IMR-90 (cell line): ENCODE data around the gene XPC. TPM values are rescaled to one million over a fixed set of nuclear protein-coding genes. Genes with fewer than 3 reads are reported as not detected.

Experiments used
- ATAC-seq: fragments of 200-7000 bp; cut with Tn5 transposase; 2 replicates; pipeline ENCODE4 v1.9.1; 2020; ENCODE audit warnings: low read depth, mild to moderate bottlenecking, moderate library complexity
- BruUV-seq: library from RNA; stranded (reverse); fragments of 400-500 nt; replicated peaks from 2 replicates; lab custom pipeline; 2021; lab: Mats Ljungman, UMichigan
- CTCF ChIA-PET: fragments of 300-600 bp; formaldehyde crosslinking; extraction: SDS; loops from one replicate; lab custom pipeline; 2021; ENCODE audit warnings: antibody characterized with exemption; lab: Yijun Ruan, JAX
- POLR2A ChIA-PET: fragments of 300-600 bp; sonication (Branson Sonifier 250); formaldehyde crosslinking; loops from one replicate; lab custom pipeline; 2022; ENCODE audit warnings: antibody characterized with exemption; ENCODE audit not compliant: unreplicated experiment; lab: Charles Lee
- DNase-seq: peaks from one replicate; pipeline ENCODE4 v3.0.0; 2013
- H2AFZ ChIP-seq: replicated peaks from 2 replicates; pipeline ENCODE3; 2013; ENCODE audit warnings: low read length, mild to moderate bottlenecking; ENCODE audit not compliant: poor library complexity
- H2AK5ac ChIP-seq: 2 replicates; pipeline ENCODE4 v1.6.1; 2013; ENCODE audit warnings: low read depth, low read length, inconsistent platforms
- H2AK9ac ChIP-seq: replicated peaks from 2 replicates; pipeline ENCODE3; 2013; ENCODE audit warnings: mild to moderate bottlenecking, low read depth, low read length, moderate library complexity; ENCODE audit not compliant: poor library complexity
- H2BK120ac ChIP-seq: 2 replicates; pipeline ENCODE4 v1.6.1; 2013; ENCODE audit warnings: low read depth, low read length, inconsistent platforms
- H2BK15ac ChIP-seq: 3 replicates; pipeline ENCODE4 v1.6.1; 2013; ENCODE audit warnings: low read depth, low read length, inconsistent platforms
- H2BK20ac ChIP-seq: 2 replicates; pipeline ENCODE4 v1.6.1; 2013; ENCODE audit warnings: low read depth, mild to moderate bottlenecking, inconsistent platforms, low read length, moderate library complexity
- H2BK5ac ChIP-seq: 2 replicates; pipeline ENCODE4 v1.6.1; 2013; ENCODE audit warnings: mild to moderate bottlenecking, low read depth, low read length, inconsistent platforms; ENCODE audit not compliant: poor library complexity, severe bottlenecking
- H3K14ac ChIP-seq: replicated peaks from 2 replicates; pipeline ENCODE4 v1.6.1; 2013; ENCODE audit warnings: low read depth, low read length, inconsistent platforms
- H3K18ac ChIP-seq: 2 replicates; pipeline ENCODE4 v1.6.1; 2013; ENCODE audit warnings: low read depth, low read length, control low read depth
- H3K23ac ChIP-seq: 2 replicates; pipeline ENCODE4 v1.6.1; 2013; ENCODE audit warnings: low read depth, low read length, inconsistent platforms
- H3K27ac ChIP-seq: 2 replicates; pipeline ENCODE4 v1.5.1; 2013; ENCODE audit warnings: mild to moderate bottlenecking, control low read depth, low read length; ENCODE audit not compliant: insufficient read depth
- H3K27me3 ChIP-seq: 2 replicates; pipeline ENCODE4 v1.6.1; 2013; ENCODE audit warnings: low read length; ENCODE audit not compliant: control insufficient read depth, insufficient read depth
- H3K36me3 ChIP-seq: 2 replicates; pipeline ENCODE4 v1.6.1; 2013; ENCODE audit warnings: low read length, mixed read lengths; ENCODE audit not compliant: control insufficient read depth, insufficient read depth
- H3K4ac ChIP-seq: 2 replicates; pipeline ENCODE4 v1.6.1; 2013; ENCODE audit warnings: low read depth, low read length, inconsistent platforms
- H3K4me1 ChIP-seq: 2 replicates; pipeline ENCODE4 v1.6.1; 2013; ENCODE audit warnings: low read length, mixed read lengths; ENCODE audit not compliant: control insufficient read depth, insufficient read depth
- H3K4me2 ChIP-seq: 2 replicates; pipeline ENCODE4 v1.6.1; 2013; ENCODE audit warnings: low read depth, mild to moderate bottlenecking, control low read depth, low read length, moderate library complexity
- H3K4me3 ChIP-seq: 2 replicates; pipeline ENCODE4 v1.5.1; 2013; ENCODE audit warnings: low read depth, mild to moderate bottlenecking, control low read depth, low read length, moderate library complexity; ENCODE audit not compliant: insufficient read depth
- H3K56ac ChIP-seq: 2 replicates; pipeline ENCODE4 v1.6.1; 2013; ENCODE audit warnings: low read length, inconsistent platforms; ENCODE audit not compliant: insufficient read depth; ENCODE audit errors: extremely low read depth
- H3K79me1 ChIP-seq, 2 experiments: 2 replicates each; pipeline ENCODE4 v1.6.1; 2013; ENCODE audit warnings: low read length in 2 of 2, inconsistent platforms in 1 of 2, low read depth in 1 of 2
- H3K9ac ChIP-seq: 2 replicates; pipeline ENCODE4 v1.6.1; 2013; ENCODE audit warnings: low read depth, low read length, control low read depth
- H3K9me1 ChIP-seq: 2 replicates; pipeline ENCODE4 v1.6.1; 2013; ENCODE audit warnings: low read length, inconsistent platforms; ENCODE audit not compliant: insufficient read depth
- H3K9me3 ChIP-seq: 2 replicates; pipeline ENCODE4 v1.6.1; 2013; ENCODE audit warnings: low read length; ENCODE audit not compliant: control insufficient read depth, insufficient read depth
- H4K20me1 ChIP-seq: 2 replicates; pipeline ENCODE4 v1.6.1; 2013; ENCODE audit warnings: low read length, inconsistent platforms; ENCODE audit not compliant: insufficient read depth
- H4K5ac ChIP-seq: 2 replicates; pipeline ENCODE4 v1.6.1; 2013; ENCODE audit warnings: mild to moderate bottlenecking, low read depth, low read length, control low read depth
- H4K8ac ChIP-seq, 2 experiments: 2 replicates each; pipeline ENCODE4 v1.6.1; 2013; ENCODE audit warnings: low read depth in 2 of 2, low read length in 2 of 2, control low read depth in 1 of 2, inconsistent platforms in 1 of 2
- H4K91ac ChIP-seq: 2 replicates; pipeline ENCODE4 v1.6.1; 2013; ENCODE audit warnings: low read depth, low read length, inconsistent platforms; ENCODE audit not compliant: insufficient read depth
- FOS ChIP-seq: fragments of 150-350 bp; IDR thresholded peaks from 2 replicates; pipeline ENCODE4 v1.6.1; 2016; ENCODE audit warnings: low read depth, low read length
- WGBS, 2 experiments: methylation state at CpG; one replicate each; pipeline versions ENCODE4 v1.1.5 to v1.1.7; 2013; ENCODE audit warnings: missing lambda C conversion rate in 2 of 2; ENCODE audit not compliant: insufficient read length in 1 of 2; ENCODE audit errors: extremely low coverage in 2 of 2; 5-methylcytosine and 5-hydroxymethylcytosine counted together
- dilution Hi-C: fragments of 300-500 bp; cut with HindIII; formaldehyde crosslinking; loops from one replicate; pipeline ENCODE4 v1.14.3; 2018; ENCODE audit warnings: low sequenced_read_pairs; ENCODE audit not compliant: unreplicated experiment
- in situ Hi-C: fragments of 300-500 bp; cut with MboI; formaldehyde crosslinking; loops from 3 replicates; pipeline ENCODE4 v1.14.3; 2019; ENCODE audit warnings: low sequenced_read_pairs, inconsistent platforms, mixed read lengths
- intact Hi-C: fragments of 100-400 bp; cut with micrococcal nuclease; formaldehyde crosslinking; loops from 2 replicates; pipeline ENCODE4 v1.10.0; 2022
- polyA plus RNA-seq, 3 experiments: library from polyadenylated mRNA; depleted of rRNA; stranded (reverse); fragments of >200 nt; gene quantifications; 2 replicates each; pipeline ENCODE4 v1.2.3, GENCODE V29; 2012; ENCODE audit warnings: low replicate concordance in 1 of 3
- total RNA-seq: library from RNA; depleted of rRNA; stranded (reverse); fragments of >200 nt; gene quantifications from 2 replicates; pipeline ENCODE4 v1.2.3, GENCODE V29; 2012

XPC gene
- total and polyA plus RNA-seq, 2 of the 4 experiments (the other 2 are of a cell fraction), result 30.9 to 48.8 TPM

DNA sequence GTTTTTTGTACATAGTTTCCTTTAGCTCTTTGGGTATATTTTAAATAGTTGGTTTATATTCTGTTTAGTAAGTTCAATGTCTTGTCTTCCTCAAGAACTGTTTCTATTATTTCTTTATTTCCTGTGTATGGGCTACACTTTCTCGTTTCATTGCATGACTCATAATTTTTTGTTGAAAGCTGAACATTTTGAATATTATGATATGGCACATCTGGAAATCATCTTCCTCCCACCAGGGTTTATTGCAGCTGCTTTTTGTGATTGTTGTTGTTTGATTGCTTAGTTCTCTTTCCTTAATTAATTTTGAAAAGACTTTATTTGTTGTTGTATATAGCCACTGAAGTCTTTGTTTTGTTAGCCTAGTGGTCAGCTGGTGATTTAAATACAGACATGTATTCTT, 44.1 kb upstream of the XPC start:
- CTCF ChIA-PET, result interaction anchor here (0.6 to 2.2 kb wide), 7 partner anchors 9 to 136 kb away, joined by 3 to 8 read pairs (median 4); no protein-coding TSS in a partner anchor
- Histone ChIP-seq H2BK15ac (no peak overlapping the region), H2AFZ (no peak overlapping the region), H4K5ac (no peak overlapping the region), H3K14ac (no peak overlapping the region), H3K4me3 (no peak overlapping the region), H2BK5ac (no peak overlapping the region), H3K4me1 (peaks cover 21% of the 10 kb centered on the region), H2AK5ac (no peak overlapping the region), H3K27me3 (no peaks in the 10 kb centered on the region), H3K4me2 (no peak overlapping the region), H3K9ac (no peak overlapping the region), H3K36me3 (no peaks in the 10 kb centered on the region), H4K91ac (no peak overlapping the region), H3K23ac (no peak overlapping the region), H2BK20ac (no peak overlapping the region), H4K8ac (no peak overlapping the region), H3K9me3 (no peaks in the 10 kb centered on the region), H3K56ac (no peak overlapping the region), H2BK120ac (no peak overlapping the region), H3K4ac (no peak overlapping the region), H3K18ac (no peak overlapping the region), H3K9me1 (peaks cover 10% of the 10 kb centered on the region), H3K79me1 (no peaks in the 10 kb centered on the region), H2AK9ac (no peak overlapping the region), H3K27ac (no peak overlapping the region), H4K20me1 (no peaks in the 10 kb centered on the region)
- in situ Hi-C loops, result no loop called here
- no TSS peak for BruUV-seq
- no CpG with 5 or more reads among the region's 1 CpG for WGBS, 2 experiments
- dilution Hi-C loops, result no loop called here
- ATAC-seq (no peak), DNase-seq (no peak)
- POLR2A ChIA-PET, result no interaction called here
- intact Hi-C loops, result no loop called here
- no peak for TF ChIP-seq FOS
